Mammary epithelial cell (primary cell): ENCODE data around the gene AKT1S1.

Experiments
- EZH2 ChIP-seq: IDR thresholded peaks from 2 replicates; pipeline ENCODE4 v1.6.1; 2012; ENCODE audit warnings: low read length, inconsistent platforms, borderline replicate concordance
- TF ChIP-seq, protein P1 (sequence below), 2 donors: IDR thresholded peaks in 1 of 2; conservative IDR thresholded peaks in 1 of 2; 2 replicates each; pipeline ENCODE4 v1.5.1; 2011 to 2012; ENCODE audit warnings: inconsistent platforms in 2 of 2, low read length in 2 of 2, mild to moderate bottlenecking in 2 of 2, control low read depth in 1 of 2, low read depth in 1 of 2; ENCODE audit not compliant: insufficient read depth in 1 of 2; ENCODE audit errors: extremely low read depth in 1 of 2

DNA sequence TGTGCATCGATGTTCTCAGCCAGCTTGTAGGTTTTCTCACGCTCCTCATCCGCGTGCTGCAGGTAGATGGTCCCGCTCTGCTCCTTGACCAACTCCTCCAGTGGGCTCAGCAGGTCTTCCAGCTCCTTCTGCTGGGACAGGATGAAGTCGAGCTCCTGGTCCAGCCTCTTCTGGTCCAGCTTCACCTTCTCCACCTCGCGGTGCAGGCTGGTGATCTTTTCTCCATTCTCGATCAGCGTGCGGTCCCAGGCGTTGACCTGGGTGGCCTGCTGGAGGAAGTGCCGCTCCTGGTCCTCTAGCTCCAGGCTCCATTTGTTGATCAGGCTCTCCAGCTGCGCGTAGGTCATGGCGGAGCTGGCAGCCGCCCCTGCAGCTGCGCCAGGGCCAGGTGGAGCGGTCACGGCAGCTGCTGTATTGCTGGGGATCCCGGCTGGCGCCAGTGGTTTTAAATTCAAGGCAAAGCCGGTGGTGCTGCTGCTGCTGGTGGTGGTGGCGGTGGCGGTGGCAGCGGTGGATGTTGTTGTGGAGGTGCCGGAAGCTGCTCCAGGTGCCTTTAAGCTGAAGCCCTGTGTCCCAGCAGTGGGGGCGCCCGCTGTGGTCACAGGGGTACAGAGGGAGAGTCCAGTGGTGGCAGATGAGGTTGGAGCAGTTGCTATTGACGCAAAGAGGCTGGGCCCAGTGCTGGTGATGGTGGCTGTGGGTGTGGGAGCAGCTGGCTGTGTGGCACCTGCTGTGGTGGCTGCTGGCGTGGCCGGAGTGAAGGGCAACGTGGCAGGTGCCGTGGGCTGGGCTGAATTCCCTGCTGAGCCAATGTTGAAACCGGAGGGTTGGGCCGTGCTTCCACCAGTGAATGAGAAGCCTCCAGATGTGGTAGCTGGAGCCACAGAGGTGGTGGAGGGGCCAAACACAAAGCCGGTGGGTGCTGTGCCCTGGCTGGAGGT is 31.6 kb upstream of the AKT1S1 start:
- TF ChIP-seq, protein P1, sequence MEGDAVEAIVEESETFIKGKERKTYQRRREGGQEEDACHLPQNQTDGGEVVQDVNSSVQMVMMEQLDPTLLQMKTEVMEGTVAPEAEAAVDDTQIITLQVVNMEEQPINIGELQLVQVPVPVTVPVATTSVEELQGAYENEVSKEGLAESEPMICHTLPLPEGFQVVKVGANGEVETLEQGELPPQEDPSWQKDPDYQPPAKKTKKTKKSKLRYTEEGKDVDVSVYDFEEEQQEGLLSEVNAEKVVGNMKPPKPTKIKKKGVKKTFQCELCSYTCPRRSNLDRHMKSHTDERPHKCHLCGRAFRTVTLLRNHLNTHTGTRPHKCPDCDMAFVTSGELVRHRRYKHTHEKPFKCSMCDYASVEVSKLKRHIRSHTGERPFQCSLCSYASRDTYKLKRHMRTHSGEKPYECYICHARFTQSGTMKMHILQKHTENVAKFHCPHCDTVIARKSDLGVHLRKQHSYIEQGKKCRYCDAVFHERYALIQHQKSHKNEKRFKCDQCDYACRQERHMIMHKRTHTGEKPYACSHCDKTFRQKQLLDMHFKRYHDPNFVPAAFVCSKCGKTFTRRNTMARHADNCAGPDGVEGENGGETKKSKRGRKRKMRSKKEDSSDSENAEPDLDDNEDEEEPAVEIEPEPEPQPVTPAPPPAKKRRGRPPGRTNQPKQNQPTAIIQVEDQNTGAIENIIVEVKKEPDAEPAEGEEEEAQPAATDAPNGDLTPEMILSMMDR (conservative IDR thresholded peaks at IDR 0.05 in 1 of 2, IDR thresholded peaks at IDR 0.05 in 1 of 2; ENCODE audit: extremely low read depth in 1 of 2, insufficient read depth in 1 of 2, low read depth in 1 of 2, low read length in 2 of 2) = no peak
- TF ChIP-seq EZH2 = no peak
